ENCODE data around the gene SCRN1. TPM values are rescaled to one million over a fixed set of nuclear protein-coding genes. Genes with fewer than 3 reads are reported as not detected.

Gene SCRN1
- total and polyA plus RNA-seq, 2 of the 13 experiments (the other 11 are each of a cell fraction or from before 2014, with no cell fraction given) = 43.2 to 49.8 TPM

- TF ChIP-seq CEBPZ (IDR thresholded peaks at IDR 0.05; ENCODE audit: low read length) = no peak
- TF ChIP-seq ZNF556 (CRISPR knock-in tag; IDR thresholded peaks at IDR 0.05; ENCODE audit: borderline replicate concordance) = peak; percentile 73; the same call in 1 of the 2 replicates
- TF ChIP-seq DRAP1 (CRISPR knock-in tag; IDR thresholded peaks at IDR 0.05) = peak; percentile 81
- TF ChIP-seq ZNF367 (CRISPR knock-in tag; IDR thresholded peaks at IDR 0.05; ENCODE audit: borderline replicate concordance) = no peak
- no peak for TF ChIP-seq SOX13 (IDR thresholded peaks at IDR 0.05)
- peak in 1 of 2 experiments; percentile 48; a peak in 1 of 4 replicates for TF ChIP-seq SOX13 (CRISPR knock-in tag; conservative IDR thresholded peaks at IDR 0.05 in 1 of 2, IDR thresholded peaks at IDR 0.05 in 1 of 2)
- peak; percentile 72 for TF ChIP-seq ZNF687 (CRISPR knock-in tag; IDR thresholded peaks at IDR 0.05)
- TF ChIP-seq CEBPG (CRISPR knock-in tag; IDR thresholded peaks at IDR 0.05) = peak; percentile 57
- TF ChIP-seq ARID5B (CRISPR knock-in tag; IDR thresholded peaks at IDR 0.05) = peak; percentile 67
- TF ChIP-seq ARID4A (CRISPR knock-in tag; IDR thresholded peaks at IDR 0.05; ENCODE audit: borderline replicate concordance) = peak; percentile 80; the same call in 1 of the 2 replicates
- peak; percentile 76 for TF ChIP-seq TEAD3 (CRISPR knock-in tag; optimal IDR thresholded peaks at IDR 0.05; ENCODE audit: borderline replicate concordance)
Observed at GRCh38 chr7:30026229-30027064, 36.8 kb upstream of the SCRN1 start, which contains the start of gene FKBP14 (continued).

Data from HepG2 (cell line).